ENCODE data around the gene ACOT7. TPM values are rescaled to one million over a fixed set of nuclear protein-coding genes. Genes with fewer than 3 reads are reported as not detected.

The ACOT7 gene
- total and polyA plus RNA-seq, 2 experiments from 2014 or later: 20.3 to 39.9 TPM

DNA sequence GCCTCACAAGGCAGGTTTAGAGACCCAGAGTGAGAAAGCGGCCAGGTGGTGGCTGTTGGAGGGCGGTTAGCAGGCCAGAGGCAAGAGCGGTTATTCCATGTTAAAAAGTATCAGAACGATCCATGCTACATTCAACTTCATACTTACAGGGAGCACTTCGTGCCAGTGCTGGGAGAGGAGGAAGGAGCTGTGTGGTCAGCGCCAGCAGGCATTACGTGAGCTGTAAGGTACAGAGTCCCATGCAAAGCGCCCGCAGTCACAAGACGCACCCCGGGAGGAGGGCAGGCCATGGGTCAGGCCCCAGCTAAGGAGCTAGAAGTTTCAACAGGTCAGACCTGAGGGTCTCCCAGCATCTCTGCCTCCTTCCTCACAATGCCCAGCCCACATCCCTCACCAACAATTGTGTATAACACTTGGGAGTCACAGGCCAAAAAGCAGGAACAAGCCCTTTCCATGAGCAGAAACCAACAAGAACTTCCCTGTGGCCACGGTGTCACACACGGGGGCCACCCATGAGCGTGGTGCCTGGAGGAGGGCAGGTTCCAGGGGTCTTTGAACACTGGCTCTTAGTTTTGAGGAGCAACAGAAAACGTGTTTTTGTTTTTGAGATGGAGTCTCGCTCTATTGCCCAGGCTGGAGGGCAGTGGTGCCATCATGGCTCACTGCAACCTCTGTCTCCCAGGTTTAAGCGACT is 110.8 kb downstream of the ACOT7 start:
- Histone ChIP-seq H3K79me2 (no peaks in the 10 kb centered on the region), H3K4me3 (no peak overlapping the region), H3K27me3 (no peaks in the 10 kb centered on the region), H3K9me2 (replicated peaks; ENCODE audit: insufficient read depth) (no peaks in the 10 kb centered on the region), H3K4me2 (no peak overlapping the region), H3K9me3 (ENCODE audit: low read depth) (no peaks in the 10 kb centered on the region), H3K36me3 (replicated peaks; ENCODE audit: insufficient read depth, low read depth) (no peaks in the 10 kb centered on the region), H3K27ac (no peak overlapping the region), H2AFZ (no peak overlapping the region), H3K4me1 (ENCODE audit: insufficient read depth) (peaks cover under 1% of the 10 kb centered on the region), H4K20me1 (ENCODE audit: insufficient read depth, poor library complexity, severe bottlenecking) (no peaks in the 10 kb centered on the region)
- TF ChIP-seq EZH2 (IDR thresholded peaks at IDR 0.05; ENCODE audit: borderline replicate concordance) (no peak), EZH2phosphoT487 (IDR thresholded peaks at IDR 0.05; ENCODE audit: low read depth, severe bottlenecking, unreplicated experiment) (no peak), CTCF (IDR thresholded peaks at IDR 0.05; ENCODE audit: poor library complexity) (no peak)
- DNase-seq (ENCODE audit: low spot score): no peak
- WGBS (ENCODE audit: low lambda C conversion rate, missing lambda C conversion rate): 96% methylated on average over 17 of the region's 17 CpGs

GRCh38 chr1:6281511-6282402 is 111.8 kb downstream of the ACOT7 start:
- Histone ChIP-seq H3K4me1 (ENCODE audit: insufficient read depth) (no peaks in the 10 kb centered on the region), H3K4me2 (no peak overlapping the region), H3K9me3 (ENCODE audit: low read depth) (no peaks in the 10 kb centered on the region), H3K4me3 (no peak overlapping the region), H3K9me2 (replicated peaks; ENCODE audit: insufficient read depth) (no peaks in the 10 kb centered on the region), H2AFZ (no peak overlapping the region), H3K27ac (peak overlapping the region; percentile 34), H4K20me1 (ENCODE audit: insufficient read depth, poor library complexity, severe bottlenecking) (no peaks in the 10 kb centered on the region), H3K27me3 (no peaks in the 10 kb centered on the region), H3K36me3 (replicated peaks; ENCODE audit: insufficient read depth, low read depth) (no peaks in the 10 kb centered on the region), H3K79me2 (no peaks in the 10 kb centered on the region)
- 91% methylated on average over 19 of the region's 19 CpGs for WGBS (ENCODE audit: low lambda C conversion rate, missing lambda C conversion rate)
- DNase-seq (ENCODE audit: low spot score): peak; percentile 53
- TF ChIP-seq CTCF (IDR thresholded peaks at IDR 0.05; ENCODE audit: poor library complexity) (no peak), EZH2 (IDR thresholded peaks at IDR 0.05; ENCODE audit: borderline replicate concordance) (no peak), EZH2phosphoT487 (IDR thresholded peaks at IDR 0.05; ENCODE audit: low read depth, severe bottlenecking, unreplicated experiment) (no peak)

DNA sequence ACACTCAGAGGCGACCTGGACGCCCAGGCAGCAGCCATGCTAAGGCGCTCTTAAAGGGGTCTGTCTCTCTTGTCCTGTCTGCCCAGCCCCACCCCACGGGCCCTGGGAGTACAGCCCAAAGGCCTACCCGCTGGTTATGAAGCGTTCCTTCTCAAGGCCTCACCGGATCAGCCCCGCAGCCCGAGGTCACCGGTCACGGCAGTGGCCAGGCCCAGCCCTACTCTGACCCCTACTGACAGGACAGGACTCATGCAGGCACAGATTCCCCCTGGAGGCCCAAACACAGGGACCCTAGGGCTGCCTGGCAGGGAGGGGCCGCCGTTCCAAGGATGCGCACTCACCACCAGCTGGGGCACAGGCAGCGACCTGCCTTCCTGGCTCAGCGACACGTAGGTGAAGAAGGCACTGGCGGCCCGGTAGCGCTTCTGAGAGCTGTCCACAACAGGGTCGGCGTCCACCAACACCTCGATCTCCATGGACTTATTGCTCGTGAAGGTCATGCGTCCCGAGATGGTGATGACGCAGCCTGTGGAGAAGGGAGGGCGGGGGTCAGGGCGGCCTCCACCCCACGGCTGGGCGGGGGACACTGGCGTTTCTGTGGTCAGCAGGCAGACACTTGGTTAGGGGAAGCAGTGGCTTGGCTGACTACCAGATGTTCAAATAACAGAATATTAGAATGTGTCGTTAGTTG is 112.7 kb downstream of the ACOT7 start:
- Histone ChIP-seq H2AFZ (no peak overlapping the region), H3K9me2 (replicated peaks; ENCODE audit: insufficient read depth) (no peaks in the 10 kb centered on the region), H3K79me2 (no peaks in the 10 kb centered on the region), H3K4me3 (no peak overlapping the region), H3K4me1 (ENCODE audit: insufficient read depth) (peaks cover 3% of the 10 kb centered on the region), H4K20me1 (ENCODE audit: insufficient read depth, poor library complexity, severe bottlenecking) (no peaks in the 10 kb centered on the region), H3K4me2 (no peak overlapping the region), H3K27me3 (no peaks in the 10 kb centered on the region), H3K27ac (no peak overlapping the region), H3K36me3 (replicated peaks; ENCODE audit: insufficient read depth, low read depth) (no peaks in the 10 kb centered on the region), H3K9me3 (ENCODE audit: low read depth) (no peaks in the 10 kb centered on the region)
- no peak for TF ChIP-seq EZH2phosphoT487 (IDR thresholded peaks at IDR 0.05; ENCODE audit: low read depth, severe bottlenecking, unreplicated experiment)
- TF ChIP-seq EZH2 (IDR thresholded peaks at IDR 0.05; ENCODE audit: borderline replicate concordance): no peak
- TF ChIP-seq CTCF (IDR thresholded peaks at IDR 0.05; ENCODE audit: poor library complexity): no peak
- no peak for DNase-seq (ENCODE audit: low spot score)
- 85% methylated on average over 32 of the region's 33 CpGs for WGBS (ENCODE audit: low lambda C conversion rate, missing lambda C conversion rate)
